ENCODE results near the gene SLC35G1. TPM values are rescaled to one million over a fixed set of nuclear protein-coding genes. Genes with fewer than 3 reads are reported as not detected.

Gene SLC35G1
- total RNA-seq, 1 donor from 2014 or later = 10.7 TPM

GRCh38 chr10:93861825-93862224 is 32.0 kb upstream of the SLC35G1 start:
- Mint-ChIP-seq H3K9me3 (peaks cover 3% of the 10 kb centered on the region), H3K36me3 (ENCODE audit: low read depth) (no peaks in the 10 kb centered on the region), H3K4me3 (no peak overlapping the region), H3K27me3 (ENCODE audit: low read depth) (peaks cover 3% of the 10 kb centered on the region), H3K27ac (ENCODE audit: unreplicated experiment) (no peak overlapping the region), H3K4me1 (no peaks in the 10 kb centered on the region)
- no peak for TF ChIP-seq CTCF (conservative IDR thresholded peaks at IDR 0.05)
- DNase-seq (ENCODE audit: low read depth, low spot score) = no peak

GRCh38 chr10:93865794-93866425 is 27.9 kb upstream of the SLC35G1 start:
- Mint-ChIP-seq H3K4me3 (no peak overlapping the region), H3K4me1 (no peaks in the 10 kb centered on the region), H3K36me3 (ENCODE audit: low read depth) (no peaks in the 10 kb centered on the region), H3K27ac (ENCODE audit: unreplicated experiment) (no peak overlapping the region), H3K9me3 (peaks cover 3% of the 10 kb centered on the region), H3K27me3 (ENCODE audit: low read depth) (peaks cover 6% of the 10 kb centered on the region)
- DNase-seq (ENCODE audit: low read depth, low spot score) = no peak
- TF ChIP-seq CTCF (conservative IDR thresholded peaks at IDR 0.05) = no peak

- Mint-ChIP-seq H3K4me3 (no peak overlapping the region), H3K9me3 (peaks cover 3% of the 10 kb centered on the region), H3K27me3 (ENCODE audit: low read depth) (peaks cover 6% of the 10 kb centered on the region)
These were observed 26.3 kb upstream of the SLC35G1 start for GRCh38 chr10:93867525-93867924.

GRCh38 chr10:93871671-93872204 is 22.0 kb upstream of the SLC35G1 start:
- H3K4me1 Mint-ChIP-seq = peaks cover 7% of the 10 kb centered on the region

More at GRCh38 chr10:93867525-93867924, 26.3 kb upstream of the SLC35G1 start:
- Mint-ChIP-seq H3K4me1 (no peaks in the 10 kb centered on the region), H3K27ac (ENCODE audit: unreplicated experiment) (no peak overlapping the region), H3K36me3 (ENCODE audit: low read depth) (no peaks in the 10 kb centered on the region)
- TF ChIP-seq CTCF (conservative IDR thresholded peaks at IDR 0.05) = no peak
- no peak for DNase-seq (ENCODE audit: low read depth, low spot score)

GRCh38 chr10:93872375-93873158 is 21.2 kb upstream of the SLC35G1 start:
- TF ChIP-seq CTCF (conservative IDR thresholded peaks at IDR 0.05) = no peak
- H3K36me3 Mint-ChIP-seq (ENCODE audit: low read depth) = no peaks in the 10 kb centered on the region
- no peak for DNase-seq (ENCODE audit: low read depth, low spot score)
- peaks cover 7% of the 10 kb centered on the region for H3K4me1 Mint-ChIP-seq
- no peak overlapping the region for H3K4me3 Mint-ChIP-seq
- peaks cover 2% of the 10 kb centered on the region for H3K27me3 Mint-ChIP-seq (ENCODE audit: low read depth)
- H3K9me3 Mint-ChIP-seq = no peaks in the 10 kb centered on the region
- H3K27ac Mint-ChIP-seq (ENCODE audit: unreplicated experiment) = no peak overlapping the region

More at GRCh38 chr10:93871671-93872204, 22.0 kb upstream of the SLC35G1 start:
- no peaks in the 10 kb centered on the region for H3K36me3 Mint-ChIP-seq (ENCODE audit: low read depth)
- no peak overlapping the region for H3K4me3 Mint-ChIP-seq
- no peak overlapping the region for H3K27ac Mint-ChIP-seq (ENCODE audit: unreplicated experiment)
- peaks cover 6% of the 10 kb centered on the region for H3K27me3 Mint-ChIP-seq (ENCODE audit: low read depth)
- TF ChIP-seq CTCF (conservative IDR thresholded peaks at IDR 0.05) = no peak
- H3K9me3 Mint-ChIP-seq = no peaks in the 10 kb centered on the region
- no peak for DNase-seq (ENCODE audit: low read depth, low spot score)
